GM10248 (cell line): ENCODE measurements around the gene CPVL.

ENCODE experiments used
- CTCF ChIA-PET: fragments of 300-600 bp; sonication (Branson Sonifier 250); formaldehyde crosslinking; extraction: SDS; loops from one replicate; lab custom pipeline; 2021; ENCODE audit warnings: antibody characterized with exemption; lab: Yijun Ruan, JAX
- POLR2A ChIA-PET: fragments of 350-650 bp; sonication (Branson Sonifier 250); formaldehyde crosslinking; extraction: SDS; loops from one replicate; lab custom pipeline; 2020; ENCODE audit warnings: antibody characterized with exemption; lab: Yijun Ruan, JAX
- DNase-seq: peaks from one replicate; pipeline ENCODE4 v3.0.0; 2012; ENCODE audit errors: extremely low spot score
- TF ChIP-seq, protein P1 (sequence below): IDR thresholded peaks from 2 replicates; pipeline ENCODE4 v1.5.1; 2012; ENCODE audit warnings: mild to moderate bottlenecking, low read depth; ENCODE audit errors: extremely low read depth, missing control alignments, control extremely low read depth

The CPVL gene

DNA sequence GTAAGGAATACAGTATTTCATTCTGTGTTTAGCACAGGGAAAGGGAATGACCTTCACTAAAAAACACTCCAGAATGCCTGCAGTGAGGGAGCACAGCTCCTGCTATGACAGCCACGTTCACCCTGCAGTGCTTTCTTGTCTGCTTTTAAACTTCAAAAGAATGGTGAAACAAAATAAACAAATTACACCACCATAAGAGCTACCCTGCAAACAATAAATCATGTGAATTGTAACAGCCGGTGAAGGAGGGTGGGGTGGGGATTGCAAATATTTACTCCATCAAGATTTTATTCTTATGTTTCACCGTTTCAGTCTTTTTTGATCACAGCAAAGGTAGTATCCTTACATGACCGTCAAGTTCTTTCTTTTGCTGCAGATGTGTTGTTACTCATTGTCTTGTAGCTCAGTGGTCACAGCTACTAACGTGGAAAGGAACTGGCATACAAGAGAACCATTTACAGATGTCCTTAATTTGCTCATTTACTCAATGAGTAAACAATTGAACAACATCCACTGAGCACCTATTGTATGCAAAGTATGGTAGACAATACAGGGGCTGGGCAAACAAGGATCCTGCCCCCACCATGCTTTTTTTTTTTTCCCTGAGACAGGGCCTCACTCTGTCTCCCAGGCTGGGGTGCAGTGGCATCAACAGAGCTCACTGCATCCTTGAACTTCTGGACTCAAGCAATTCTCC lies 44.2 kb upstream of the CPVL start:
- TF ChIP-seq, protein P1, sequence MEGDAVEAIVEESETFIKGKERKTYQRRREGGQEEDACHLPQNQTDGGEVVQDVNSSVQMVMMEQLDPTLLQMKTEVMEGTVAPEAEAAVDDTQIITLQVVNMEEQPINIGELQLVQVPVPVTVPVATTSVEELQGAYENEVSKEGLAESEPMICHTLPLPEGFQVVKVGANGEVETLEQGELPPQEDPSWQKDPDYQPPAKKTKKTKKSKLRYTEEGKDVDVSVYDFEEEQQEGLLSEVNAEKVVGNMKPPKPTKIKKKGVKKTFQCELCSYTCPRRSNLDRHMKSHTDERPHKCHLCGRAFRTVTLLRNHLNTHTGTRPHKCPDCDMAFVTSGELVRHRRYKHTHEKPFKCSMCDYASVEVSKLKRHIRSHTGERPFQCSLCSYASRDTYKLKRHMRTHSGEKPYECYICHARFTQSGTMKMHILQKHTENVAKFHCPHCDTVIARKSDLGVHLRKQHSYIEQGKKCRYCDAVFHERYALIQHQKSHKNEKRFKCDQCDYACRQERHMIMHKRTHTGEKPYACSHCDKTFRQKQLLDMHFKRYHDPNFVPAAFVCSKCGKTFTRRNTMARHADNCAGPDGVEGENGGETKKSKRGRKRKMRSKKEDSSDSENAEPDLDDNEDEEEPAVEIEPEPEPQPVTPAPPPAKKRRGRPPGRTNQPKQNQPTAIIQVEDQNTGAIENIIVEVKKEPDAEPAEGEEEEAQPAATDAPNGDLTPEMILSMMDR = no peak
- POLR2A ChIA-PET = no interaction called here
- CTCF ChIA-PET = interaction anchor here (0.9 to 3.6 kb wide), 18 partner anchors 9 to 870 kb away, joined by 3 to 59 read pairs (median 4); no protein-coding TSS in a partner anchor
- no peak for DNase-seq

DNA sequence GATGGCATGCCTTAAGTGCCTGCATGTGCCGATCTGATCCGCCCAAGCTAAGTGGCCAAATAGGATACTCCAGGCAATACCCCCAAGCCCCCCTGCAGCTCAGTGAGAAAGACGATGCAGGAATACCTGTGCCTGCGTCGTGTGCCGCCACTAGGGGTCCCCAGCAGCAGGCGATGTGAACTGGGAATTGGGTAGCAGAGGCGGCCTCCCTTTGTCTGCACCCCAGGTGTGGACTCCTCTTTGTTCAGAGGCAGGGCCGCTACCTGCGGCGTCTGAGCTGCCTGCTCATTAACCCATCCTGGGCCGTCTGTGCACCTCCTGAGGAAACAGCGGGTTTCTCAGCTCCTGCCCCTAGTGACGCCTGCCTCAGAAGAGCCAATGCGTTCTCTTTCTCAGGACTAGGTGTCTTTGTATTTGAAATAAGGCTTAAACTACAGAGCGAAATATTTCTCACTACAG lies 43.4 kb upstream of the CPVL start:
- ChIA-PET POLR2A (no interaction called here), CTCF (interaction anchor here (0.6 to 3.6 kb wide), 21 partner anchors 8 to 870 kb away, joined by 3 to 59 read pairs (median 4); no protein-coding TSS in a partner anchor)
- TF ChIP-seq, protein P1 = peak; percentile 79
- DNase-seq = peak; percentile 65

DNA sequence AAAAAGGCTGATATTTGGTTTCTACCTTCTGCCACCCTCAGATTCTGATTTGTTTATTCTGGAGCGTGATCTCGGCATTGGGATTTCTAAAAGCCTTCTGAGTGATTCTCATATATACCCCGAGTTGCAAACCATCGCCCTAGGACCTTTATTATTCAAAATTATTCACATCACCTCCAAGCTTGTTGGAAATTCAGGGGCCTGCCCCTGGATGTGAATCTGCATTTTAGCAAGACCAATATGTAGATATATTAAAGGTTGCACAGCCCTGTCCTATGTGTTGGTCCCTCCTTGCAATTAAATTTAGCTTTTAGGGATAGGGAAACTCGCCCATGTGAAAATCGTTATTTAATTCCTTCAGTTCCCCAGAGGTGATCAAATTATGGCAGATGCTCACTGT lies 39.3 kb upstream of the CPVL start:
- DNase-seq = no peak
- ChIA-PET POLR2A (no interaction called here), CTCF (no interaction called here)
- TF ChIP-seq, protein P1 = no peak

DNA sequence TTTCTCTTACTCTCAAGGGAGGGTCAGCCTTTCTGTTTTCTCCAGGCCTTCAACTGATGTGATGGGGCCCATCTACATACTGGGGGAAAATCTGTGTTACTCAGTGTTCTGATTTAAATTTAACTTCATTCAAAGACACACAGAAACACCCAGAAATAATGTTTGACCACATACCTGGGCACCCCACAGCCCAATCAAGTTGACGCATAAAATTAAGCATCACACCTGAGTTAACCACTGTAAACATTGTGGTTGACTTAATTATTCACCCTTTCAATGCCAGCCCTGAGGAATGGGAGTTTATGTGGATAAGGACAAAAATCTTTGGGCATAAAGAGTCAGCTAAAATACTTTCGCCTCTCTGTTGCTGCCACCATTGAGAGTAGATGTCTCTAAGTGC lies 38.3 kb upstream of the CPVL start:
- DNase-seq = no peak
- ChIA-PET POLR2A (no interaction called here), CTCF (interaction anchor here (1.1 kb wide), 1 partner anchor 14 kb away, joined by 3 read pairs; no protein-coding TSS in a partner anchor)
- TF ChIP-seq, protein P1 = no peak

DNA sequence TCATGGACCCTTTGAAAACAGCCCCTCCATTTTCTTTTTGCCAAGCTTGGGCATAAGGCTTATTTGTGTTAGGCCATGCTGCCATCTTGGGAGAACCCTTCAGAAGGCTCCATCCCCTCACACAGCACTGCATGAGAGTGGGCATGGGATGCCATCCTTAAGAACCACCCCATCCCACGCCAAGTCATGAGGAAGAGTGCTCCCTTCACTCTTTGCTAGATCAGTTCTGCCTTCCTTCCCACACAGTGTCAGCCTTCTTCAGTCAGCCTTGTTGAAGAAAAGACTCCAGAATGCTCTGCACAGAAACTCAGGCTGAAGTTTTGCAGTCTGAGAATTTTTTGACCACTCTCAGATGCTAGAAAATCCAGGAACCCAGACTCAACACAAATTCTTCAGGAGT lies 32.8 kb upstream of the CPVL start:
- TF ChIP-seq, protein P1 = no peak
- ChIA-PET POLR2A (no interaction called here), CTCF (no interaction called here)
- no peak for DNase-seq

DNA sequence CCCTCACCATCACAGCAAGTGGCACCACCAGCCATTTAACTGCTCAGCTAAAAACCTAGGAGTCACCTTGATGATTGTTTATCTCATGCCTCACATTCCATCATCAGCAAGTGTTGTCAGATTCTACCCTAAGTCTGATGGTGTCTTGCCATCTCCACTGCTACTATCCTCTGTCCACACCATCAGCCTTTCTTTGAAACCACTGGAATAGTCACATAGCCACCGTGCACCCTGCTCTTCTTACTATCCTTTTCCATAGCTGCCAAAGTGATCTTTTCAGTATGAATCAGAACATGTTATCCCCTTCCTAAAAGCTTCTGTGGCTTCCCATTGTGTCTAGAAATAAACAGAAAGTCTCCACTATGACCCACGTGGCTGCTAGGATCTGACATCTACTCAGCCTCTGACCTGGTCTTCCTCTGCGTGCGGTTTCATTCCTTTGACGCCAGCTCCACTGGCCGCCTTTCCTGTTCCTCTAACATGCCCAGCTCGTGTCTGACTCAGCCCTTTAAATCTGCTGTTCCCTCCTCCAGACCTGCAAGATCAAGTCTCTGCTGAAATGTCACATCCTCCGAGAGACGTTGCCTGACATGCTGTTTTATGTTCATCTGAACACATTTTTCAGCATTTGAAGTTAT lies 31.7 kb upstream of the CPVL start:
- TF ChIP-seq, protein P1 = no peak
- ChIA-PET POLR2A (no interaction called here), CTCF (interaction anchor here (0.8 to 2.7 kb wide), 2 partner anchors 9 to 11 kb away, joined by 3 to 20 read pairs; no protein-coding TSS in a partner anchor)
- no peak for DNase-seq
